GM10266 (cell line): ENCODE data around the gene MALRD1.

Experiments
- DNase-seq: peaks from one replicate; pipeline ENCODE4 v3.0.0; 2012; ENCODE audit errors: extremely low spot score
- CTCF ChIP-seq: IDR thresholded peaks from 2 replicates; pipeline ENCODE4 v1.5.1; 2012; ENCODE audit warnings: mild to moderate bottlenecking, low read depth; ENCODE audit not compliant: control insufficient read depth, insufficient read depth; ENCODE audit errors: missing control alignments

Gene MALRD1

DNA sequence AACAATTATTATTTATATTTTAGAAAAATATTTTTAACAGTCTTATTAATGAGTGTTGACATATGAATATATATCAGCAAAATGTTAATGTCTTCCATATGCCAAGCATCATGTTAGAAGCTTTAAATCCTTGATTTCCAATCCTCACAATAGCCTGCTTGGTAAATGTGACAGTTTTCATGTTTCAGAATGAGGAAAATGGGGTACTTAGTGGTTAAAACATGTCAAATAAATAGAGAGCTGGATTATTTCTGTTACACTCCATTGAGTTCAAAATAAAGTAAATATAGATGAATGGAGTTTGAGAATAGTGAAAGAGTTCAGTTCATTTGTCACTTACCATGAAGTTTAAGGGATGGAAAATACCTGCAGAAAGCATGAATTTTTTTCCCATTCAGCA, 377.4 kb downstream of the MALRD1 start:
- no peak for DNase-seq
- TF ChIP-seq CTCF = no peak

DNA sequence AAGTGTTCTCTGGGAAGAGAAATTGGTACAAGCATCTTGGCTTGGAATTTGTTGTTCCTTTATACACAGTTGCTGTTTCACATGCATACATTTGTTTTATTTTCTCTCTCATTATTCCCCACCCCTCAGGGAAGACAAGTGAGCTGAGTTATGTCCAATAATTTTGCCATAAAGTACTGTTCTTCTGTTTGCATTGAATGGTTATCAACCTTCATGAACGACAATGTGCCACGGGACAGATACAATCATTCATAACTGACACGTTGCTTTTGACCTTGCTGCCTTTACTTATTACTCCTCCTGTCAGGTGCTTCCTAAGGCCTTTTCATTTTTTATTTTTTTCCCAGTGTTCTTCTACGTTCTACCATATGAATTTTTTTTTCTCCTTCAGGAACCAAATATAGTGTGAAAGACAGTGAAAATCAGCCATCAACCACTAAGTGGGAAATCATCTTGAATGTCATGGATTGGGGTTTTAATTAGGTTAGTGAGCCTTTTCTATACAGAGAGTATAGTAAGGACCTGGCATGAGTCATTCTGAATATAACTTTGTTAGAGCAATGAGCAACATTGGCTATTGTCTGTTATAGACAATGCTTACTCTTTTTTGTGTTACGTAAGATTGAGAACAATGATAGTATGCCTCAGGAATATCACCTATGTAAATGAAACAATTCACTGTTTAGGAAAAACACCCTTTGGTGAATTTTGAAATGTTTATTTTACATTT, 383.2 kb downstream of the MALRD1 start:
- no peak for DNase-seq
- TF ChIP-seq CTCF = no peak

- TF ChIP-seq CTCF = no peak
- no peak for DNase-seq
Measured at GRCh38 chr10:19449860-19450259, 401.3 kb downstream of the MALRD1 start.

- no peak for TF ChIP-seq CTCF
- no peak for DNase-seq
Measured at GRCh38 chr10:19451356-19451755, 402.8 kb downstream of the MALRD1 start.

GRCh38 chr10:19451937-19452336, 403.3 kb downstream of the MALRD1 start:
- no peak for TF ChIP-seq CTCF
- DNase-seq = no peak

DNA sequence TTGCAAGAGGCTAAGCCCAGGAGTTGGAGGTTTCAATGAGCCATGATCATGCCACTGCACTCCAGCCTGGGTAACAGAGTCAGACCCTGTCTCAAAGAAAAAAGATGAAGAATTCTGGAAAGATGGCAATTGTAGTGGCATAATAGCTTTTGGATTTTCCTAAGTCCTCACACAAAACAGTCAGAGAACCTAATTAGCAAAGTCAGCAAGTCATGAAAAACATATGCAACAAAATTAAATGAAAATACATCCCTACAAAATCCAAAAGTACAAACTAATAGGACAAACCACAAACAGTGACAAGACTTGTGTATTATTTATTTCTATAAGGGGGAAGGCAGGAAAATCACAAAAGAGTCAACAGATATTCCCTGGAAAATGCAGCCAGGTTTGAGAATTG, 405.4 kb downstream of the MALRD1 start:
- no peak for DNase-seq
- no peak for TF ChIP-seq CTCF

GRCh38 chr10:19461588-19461987, 413.0 kb downstream of the MALRD1 start:
- no peak for TF ChIP-seq CTCF
- DNase-seq = no peak
